Panc1 (cell line): ENCODE results near the gene ASAP2.
A peak's percentile ranks its signal among the peaks of the same experiment; 100 is the strongest.

Source experiments
- POLR2AphosphoS5 ChIP-seq: IDR thresholded peaks from 2 replicates; pipeline ENCODE4 v1.6.1; 2012; ENCODE audit warnings: mild to moderate bottlenecking, low read depth, low read length, moderate library complexity
- TF ChIP-seq, protein P1 (sequence below): fragments of 450-650 bp; IDR thresholded peaks from 2 replicates; pipeline ENCODE4 v1.5.1; 2017; ENCODE audit warnings: mild to moderate bottlenecking

DNA sequence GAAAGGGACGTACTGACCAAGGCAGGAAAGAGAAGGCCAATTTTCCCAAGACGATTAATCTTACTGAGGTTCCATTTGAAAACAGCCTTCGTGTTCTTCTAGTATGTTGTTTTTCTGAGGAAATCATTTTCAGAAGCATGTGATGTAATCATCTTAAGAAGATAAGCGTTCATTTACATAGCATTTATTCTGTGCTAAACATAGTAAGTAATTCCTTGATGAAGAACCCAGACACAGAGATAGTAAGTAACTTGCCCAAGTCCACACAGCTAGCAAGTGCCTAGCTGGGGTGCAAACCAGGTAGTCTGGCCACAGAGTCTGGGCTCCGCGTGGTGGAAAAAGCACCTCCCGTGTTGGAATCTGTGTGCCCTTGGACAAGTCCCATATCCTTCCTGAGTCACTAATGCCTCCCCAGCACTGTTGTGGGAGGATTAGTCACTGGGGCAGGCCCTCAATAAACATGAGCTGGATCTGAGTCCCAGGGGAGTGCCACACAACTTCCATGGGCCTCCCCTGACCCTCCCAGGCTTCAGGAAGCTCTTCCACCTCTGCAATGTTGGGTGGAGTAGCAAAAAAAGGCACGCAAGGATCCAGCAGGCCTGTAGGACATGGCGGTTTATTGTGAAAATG is 26.9 kb upstream of the ASAP2 start:
- peak; percentile 36; the same call in 1 of the 2 replicates for TF ChIP-seq POLR2AphosphoS5
- TF ChIP-seq, protein P1, sequence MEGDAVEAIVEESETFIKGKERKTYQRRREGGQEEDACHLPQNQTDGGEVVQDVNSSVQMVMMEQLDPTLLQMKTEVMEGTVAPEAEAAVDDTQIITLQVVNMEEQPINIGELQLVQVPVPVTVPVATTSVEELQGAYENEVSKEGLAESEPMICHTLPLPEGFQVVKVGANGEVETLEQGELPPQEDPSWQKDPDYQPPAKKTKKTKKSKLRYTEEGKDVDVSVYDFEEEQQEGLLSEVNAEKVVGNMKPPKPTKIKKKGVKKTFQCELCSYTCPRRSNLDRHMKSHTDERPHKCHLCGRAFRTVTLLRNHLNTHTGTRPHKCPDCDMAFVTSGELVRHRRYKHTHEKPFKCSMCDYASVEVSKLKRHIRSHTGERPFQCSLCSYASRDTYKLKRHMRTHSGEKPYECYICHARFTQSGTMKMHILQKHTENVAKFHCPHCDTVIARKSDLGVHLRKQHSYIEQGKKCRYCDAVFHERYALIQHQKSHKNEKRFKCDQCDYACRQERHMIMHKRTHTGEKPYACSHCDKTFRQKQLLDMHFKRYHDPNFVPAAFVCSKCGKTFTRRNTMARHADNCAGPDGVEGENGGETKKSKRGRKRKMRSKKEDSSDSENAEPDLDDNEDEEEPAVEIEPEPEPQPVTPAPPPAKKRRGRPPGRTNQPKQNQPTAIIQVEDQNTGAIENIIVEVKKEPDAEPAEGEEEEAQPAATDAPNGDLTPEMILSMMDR, result no peak
